ENCODE results near the gene DDC.

The DDC gene

DNA sequence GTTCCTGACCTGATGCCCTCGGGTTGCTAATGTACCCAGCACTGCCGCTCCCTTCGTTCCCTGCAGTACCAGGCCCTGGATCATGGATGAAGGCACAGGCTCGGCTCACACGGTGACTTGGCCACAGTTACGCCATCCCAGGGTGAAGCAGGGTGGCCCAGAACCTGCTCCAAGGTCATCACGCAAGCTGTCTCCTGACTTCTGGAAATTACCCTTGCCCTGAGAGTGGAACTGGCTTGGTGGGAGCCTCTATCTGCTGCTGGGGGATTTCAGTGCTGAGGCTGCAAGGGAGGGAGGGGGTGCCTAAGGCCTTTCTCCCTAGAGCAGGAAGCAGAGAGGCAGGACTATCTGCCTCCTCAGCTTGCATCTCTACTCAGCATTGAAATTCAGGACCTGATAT lies 151.6 kb downstream of the DDC start:
- DNase-seq (ENCODE audit: low read depth): no peak
- no peak for TF ChIP-seq CTCF (conservative IDR thresholded peaks at IDR 0.05; ENCODE audit: low read depth, low read length)
- H3K4me3 ChIP-seq (ENCODE audit: low read length): no peak overlapping the region

GRCh38 chr7:50412973-50413372 lies 152.2 kb downstream of the DDC start:
- H3K4me3 ChIP-seq (ENCODE audit: low read length): no peak overlapping the region
- DNase-seq (ENCODE audit: low read depth): no peak
- TF ChIP-seq CTCF (conservative IDR thresholded peaks at IDR 0.05; ENCODE audit: low read depth, low read length): no peak

DNA sequence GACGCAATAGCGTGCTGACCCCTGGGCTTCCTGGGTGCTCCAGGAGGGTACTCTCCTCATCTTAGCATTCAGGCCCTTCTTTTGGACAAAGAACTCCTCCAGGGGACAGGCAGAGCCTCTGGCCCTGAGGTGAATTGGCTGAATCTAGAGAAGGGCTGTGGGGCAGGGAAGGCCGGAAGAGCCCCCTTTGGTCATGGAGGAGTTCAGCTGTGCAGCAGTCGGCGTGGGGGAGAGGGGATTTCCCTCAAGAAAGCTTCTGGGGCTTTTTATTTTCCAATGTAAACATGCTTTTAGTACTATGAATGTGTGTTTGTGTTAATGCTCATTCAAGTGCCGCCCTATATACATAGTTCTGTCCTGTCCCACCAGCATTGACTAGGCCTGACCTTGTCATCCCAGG lies 153.9 kb downstream of the DDC start:
- no peak for TF ChIP-seq CTCF (conservative IDR thresholded peaks at IDR 0.05; ENCODE audit: low read depth, low read length)
- no peak for DNase-seq (ENCODE audit: low read depth)
- no peak overlapping the region for H3K4me3 ChIP-seq (ENCODE audit: low read length)

- H3K4me3 ChIP-seq (ENCODE audit: low read length): no peak overlapping the region
- no peak for DNase-seq (ENCODE audit: low read depth)
- no peak for TF ChIP-seq CTCF (conservative IDR thresholded peaks at IDR 0.05; ENCODE audit: low read depth, low read length)
These were observed 155.1 kb downstream of the DDC start for GRCh38 chr7:50409856-50410745.
